Inferior parietal cortex (tissue), 1 donor: ENCODE data around the gene CAPN10.
"Not testable (repeated sequence)": the region's sequence is repeated elsewhere in the genome, so short reads cannot be mapped to it uniquely, and the experiment has no call there.

ENCODE experiments used
- DNase-seq: peaks from one replicate; pipeline ENCODE4 v3.0.0-alpha.2; 2016; ENCODE audit errors: extremely low spot score

CAPN10 gene

GRCh38 chr2:240563231-240563630, 23.3 kb upstream of the CAPN10 start:
- not testable (repeated sequence) for DNase-seq

GRCh38 chr2:240563951-240564560, 22.5 kb upstream of the CAPN10 start:
- DNase-seq: no peak

GRCh38 chr2:240564561-240565332, 21.8 kb upstream of the CAPN10 start:
- DNase-seq: no peak

DNA sequence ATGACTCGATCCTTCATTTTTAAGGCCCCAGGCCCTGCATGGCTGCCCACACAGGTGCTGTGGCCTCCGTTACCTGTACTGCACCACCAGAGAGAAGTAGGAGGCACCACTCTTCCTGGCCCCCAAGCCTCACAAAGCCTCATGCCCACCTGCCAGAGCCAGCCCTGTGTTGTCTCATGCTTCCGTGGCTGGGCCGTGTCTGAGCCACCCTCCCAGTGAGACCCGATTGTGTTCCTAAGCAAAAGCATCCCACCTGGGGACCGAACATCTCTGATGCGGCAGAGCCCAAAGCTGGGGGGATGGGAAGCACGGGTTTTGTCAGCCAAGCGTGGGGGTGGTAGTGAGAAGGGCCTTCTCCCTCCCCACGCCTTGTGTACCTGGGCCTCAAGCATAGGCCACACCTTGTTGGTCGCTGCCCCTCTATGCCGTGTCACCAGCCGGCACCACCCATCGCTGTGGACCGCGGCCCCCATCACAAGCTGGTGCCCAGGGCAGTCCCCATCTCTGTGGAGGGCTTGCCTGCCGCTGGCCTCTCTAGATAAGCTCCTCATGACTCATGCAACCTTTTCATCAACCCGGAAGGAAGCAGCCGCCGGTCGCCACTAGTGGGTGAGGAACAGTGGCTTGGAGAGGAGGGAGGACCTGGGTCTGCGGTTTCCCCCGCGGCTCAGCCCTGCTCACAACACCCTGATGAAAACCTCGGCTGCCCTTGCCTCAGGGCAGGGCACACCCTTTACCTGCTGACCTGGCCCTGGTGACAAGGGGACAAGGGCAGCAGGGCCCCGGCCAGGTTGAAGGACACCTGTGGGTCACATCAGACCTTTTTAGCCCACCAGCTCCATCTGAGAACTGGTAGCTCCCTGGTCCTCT, 21.0 kb upstream of the CAPN10 start:
- no peak for DNase-seq

DNA sequence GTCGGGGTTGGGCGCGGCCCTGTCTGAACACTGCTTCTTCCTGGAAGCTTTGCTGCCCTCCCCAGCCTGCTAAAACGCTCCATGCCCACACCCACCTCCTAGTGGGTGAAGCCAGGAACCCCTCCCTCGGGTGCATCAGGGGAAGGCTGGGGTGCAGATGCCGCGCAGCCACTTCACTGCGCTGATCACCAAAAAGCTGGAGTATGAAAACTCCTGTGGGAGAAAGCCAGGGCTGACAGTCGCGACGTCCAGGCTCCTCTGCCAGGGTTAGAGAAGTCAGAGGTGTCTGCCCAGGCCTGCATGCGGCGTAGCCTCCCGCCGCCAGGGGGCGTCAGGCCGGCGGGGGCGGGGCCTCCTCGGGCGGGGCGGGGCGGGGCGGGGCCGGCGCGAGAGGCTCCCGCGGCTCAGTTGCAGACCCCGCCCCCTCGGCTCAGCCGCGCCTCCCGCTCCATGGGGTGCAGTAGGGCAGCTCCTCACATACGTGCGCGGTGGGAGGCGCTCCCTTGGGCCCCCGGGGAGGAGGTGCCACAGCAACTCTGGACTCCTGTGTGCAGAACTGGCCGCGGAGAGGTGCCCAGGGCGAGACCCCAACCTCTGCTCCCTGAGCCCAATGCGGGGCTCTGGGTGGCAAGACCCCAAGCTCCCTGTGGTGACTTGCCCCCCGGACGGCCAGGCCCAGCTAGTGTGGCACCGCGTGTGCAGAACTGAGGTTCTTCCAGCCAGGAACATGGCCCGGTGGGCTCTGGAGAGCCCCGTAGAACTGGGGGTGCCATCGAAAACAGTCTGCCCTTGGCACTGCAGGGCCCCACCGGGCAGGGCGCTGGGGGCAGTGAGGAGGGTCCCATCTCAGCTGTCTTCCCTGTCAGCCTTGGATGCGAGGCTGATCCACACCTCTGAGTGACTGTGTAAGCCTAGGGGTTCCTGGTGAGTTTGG, 20.1 kb upstream of the CAPN10 start:
- peak; percentile 69 for DNase-seq

DNA sequence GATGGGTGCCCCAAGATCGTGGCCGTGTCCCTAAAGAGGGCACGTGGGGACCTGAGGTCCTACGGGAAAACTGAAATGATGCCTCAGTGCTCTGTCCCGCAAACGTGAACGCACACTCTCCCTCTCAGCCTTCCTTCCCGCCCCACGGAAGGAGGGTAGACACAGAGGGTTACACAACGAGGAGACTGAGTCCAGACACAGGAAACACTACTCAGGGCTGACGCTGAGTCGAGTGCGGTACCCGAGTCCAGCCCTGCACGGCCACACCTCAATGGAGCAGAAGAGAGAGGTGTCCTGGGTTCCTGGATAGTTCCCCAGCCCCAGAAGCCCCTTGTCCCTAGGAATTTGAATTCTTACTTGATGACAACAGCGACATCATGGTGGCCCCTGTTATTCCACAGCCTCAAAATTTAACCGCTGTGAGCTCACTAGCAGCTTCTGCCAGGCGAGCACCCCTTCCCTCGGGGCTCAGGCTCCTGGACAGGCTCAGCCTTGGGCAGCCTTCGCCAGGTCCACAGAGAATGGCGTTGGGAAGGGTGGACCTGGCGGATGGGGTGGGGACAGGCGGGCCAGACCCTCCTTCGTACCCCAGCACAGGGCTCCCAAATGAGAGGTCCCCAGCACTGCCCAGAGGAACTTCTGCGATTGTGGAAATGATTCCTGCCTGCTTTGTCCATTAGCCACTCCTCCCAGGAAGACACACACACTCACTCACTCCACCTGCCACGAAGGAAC, 19.2 kb upstream of the CAPN10 start:
- DNase-seq: no peak

- no peak for DNase-seq
Measured at GRCh38 chr2:240567872-240568677, 18.5 kb upstream of the CAPN10 start, which contains the start of gene RNPEPL1. RNPEPL1 (plus strand) TSS chr2:240568484; CDS start chr2:240568587, 103 bp downstream.

- peak; percentile 53 for DNase-seq
Measured at GRCh38 chr2:240568678-240569522, 17.6 kb upstream of the CAPN10 start.

DNA sequence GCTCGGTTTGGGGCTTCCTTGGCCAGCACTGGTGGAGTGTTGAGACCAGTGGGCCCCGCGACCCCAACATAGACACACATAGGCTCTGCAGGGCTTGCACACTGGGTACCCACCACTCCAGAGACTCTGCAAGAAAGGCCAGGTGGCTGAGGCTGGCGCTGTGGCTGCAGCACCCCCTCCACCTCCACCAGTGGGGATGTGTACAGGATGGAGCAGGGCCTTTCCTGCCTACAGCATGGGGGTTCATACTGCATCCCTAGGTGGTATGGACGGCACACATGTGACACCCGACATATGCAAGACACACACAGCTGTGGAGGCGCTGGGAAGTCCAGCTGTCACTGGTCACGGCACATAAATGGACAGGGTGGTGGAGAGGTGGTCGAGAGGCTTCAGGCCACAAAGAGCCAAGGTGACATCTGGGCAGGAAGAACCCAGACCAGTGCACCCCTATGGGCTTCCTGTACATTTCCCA, 17.0 kb upstream of the CAPN10 start:
- no peak for DNase-seq

DNA sequence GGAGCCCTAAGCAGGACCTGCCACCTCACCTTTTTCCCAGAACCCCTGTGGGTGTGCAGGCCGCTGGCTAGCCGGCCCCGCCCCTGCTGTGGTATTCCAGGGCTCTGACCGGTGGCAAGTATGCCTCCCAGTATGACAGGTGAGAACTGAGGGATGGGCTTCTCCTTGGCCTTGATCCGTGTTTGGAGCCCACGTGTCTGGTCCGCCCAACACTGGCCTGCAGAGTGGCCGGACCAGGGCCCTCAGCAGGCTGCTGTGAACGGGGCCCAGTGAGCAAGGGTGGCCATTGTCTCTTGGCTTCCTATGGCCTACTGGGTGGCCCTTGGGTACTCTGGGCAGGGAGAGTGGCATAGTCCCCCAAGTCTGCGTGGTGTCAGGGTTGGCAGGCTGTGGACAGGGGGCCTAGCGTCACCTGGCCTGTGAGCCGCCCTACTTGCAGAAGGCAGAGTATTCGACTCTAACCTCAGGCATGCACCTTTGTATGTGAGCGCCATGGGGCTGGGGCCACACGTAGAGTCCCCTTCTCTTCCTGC, 16.5 kb upstream of the CAPN10 start:
- DNase-seq: no peak

GRCh38 chr2:240570531-240571313, 15.8 kb upstream of the CAPN10 start:
- no peak for DNase-seq

GRCh38 chr2:240571314-240571973, 15.1 kb upstream of the CAPN10 start:
- no peak for DNase-seq

GRCh38 chr2:240572141-240573031, 14.1 kb upstream of the CAPN10 start:
- DNase-seq: no peak

DNA sequence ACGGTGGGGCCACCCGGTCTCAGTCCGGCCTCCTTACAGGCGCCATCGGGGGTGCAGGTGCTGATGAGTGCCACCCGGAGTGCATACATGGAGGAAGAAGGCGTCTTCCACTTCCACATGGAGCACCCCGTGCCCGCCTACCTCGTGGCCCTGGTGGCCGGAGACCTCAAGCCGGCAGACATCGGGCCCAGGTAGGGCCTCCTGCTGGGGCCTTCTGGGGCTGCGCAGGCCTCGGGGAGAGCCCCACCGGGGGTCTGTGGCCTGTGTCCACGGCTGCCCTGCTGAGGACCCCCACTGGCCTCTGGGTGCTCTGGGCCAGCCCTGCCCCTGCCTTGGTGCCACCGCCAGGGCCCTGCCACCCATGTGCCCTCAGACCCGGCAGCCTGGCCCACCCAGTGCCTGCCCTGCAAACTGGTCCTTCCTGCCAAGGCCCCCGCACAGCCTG, 13.4 kb upstream of the CAPN10 start:
- DNase-seq: no peak

DNA sequence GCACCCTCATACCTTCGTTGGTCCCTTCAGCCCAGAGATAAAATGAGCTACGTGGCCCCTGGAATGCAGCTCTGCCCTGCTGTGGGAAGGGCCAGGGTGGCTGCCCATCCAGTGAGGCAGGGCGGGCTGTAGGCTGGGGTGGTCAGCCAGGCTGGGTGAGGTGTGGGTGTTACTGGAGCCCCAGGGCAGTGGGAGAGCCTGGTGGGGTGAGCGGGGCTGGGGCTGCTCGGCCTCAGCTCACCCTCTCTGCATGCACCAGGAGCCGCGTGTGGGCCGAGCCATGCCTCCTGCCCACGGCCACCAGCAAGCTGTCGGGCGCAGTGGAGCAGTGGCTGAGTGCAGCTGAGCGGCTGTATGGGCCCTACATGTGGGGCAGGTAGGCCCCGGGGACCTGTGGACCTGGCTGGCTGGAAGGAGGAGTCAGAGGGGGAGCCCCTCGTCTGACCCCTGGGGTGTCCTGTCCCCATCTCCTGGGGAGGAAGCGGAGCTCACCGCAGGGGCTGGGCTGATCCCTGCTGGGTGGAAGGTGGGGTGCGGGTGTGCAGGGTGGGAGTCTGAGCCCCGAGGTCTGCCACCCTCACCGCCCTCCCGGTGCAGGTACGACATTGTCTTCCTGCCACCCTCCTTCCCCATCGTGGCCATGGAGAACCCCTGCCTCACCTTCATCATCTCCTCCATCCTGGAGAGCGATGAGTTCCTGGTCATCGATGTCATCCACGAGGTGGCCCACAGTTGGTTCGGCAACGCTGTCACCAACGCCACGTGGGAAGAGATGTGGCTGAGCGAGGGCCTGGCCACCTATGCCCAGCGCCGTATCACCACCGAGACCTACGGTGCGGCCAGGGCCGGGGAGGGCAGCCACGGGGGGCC, 12.8 kb upstream of the CAPN10 start:
- DNase-seq: no peak
